ENCODE results near the gene C9orf153. TPM values are rescaled to one million over a fixed set of nuclear protein-coding genes. Genes with fewer than 3 reads are reported as not detected.

The C9orf153 gene
- polyA plus RNA-seq (2012; ENCODE audit: insufficient read depth, insufficient read length, low read depth) = not detected

DNA sequence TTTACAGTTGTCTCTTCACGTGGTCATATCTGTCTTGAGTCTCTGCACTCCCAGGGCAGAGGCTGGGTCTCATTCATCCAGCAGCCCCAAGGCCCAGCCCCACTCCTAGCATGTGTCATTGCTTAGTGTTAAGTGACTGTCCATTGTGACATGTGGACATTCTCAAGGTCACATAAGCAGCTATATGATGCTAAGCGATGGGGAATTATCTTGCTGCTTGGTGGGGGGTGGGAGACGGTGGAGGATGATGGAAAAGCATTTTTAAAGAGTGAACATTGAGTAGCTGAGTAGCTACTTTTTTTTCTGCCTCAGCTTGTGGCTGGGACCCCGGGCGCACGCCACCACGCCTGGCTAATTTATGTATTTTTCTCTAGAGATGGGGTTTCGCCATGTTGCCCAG, at the start of gene C9orf153:
C9orf153 (minus strand) TSS at position 101 of the 400 bp plus-strand sequence. CDS start 30,054 bp downstream, outside the sequence.
- H3K36me3 ChIP-seq = peaks cover 15% of the 10 kb centered on the region
- peak; percentile 22 for DNase-seq
- no peak within 1 kb of the TSS for H3K4me3 ChIP-seq (ENCODE audit: low read depth, low read length)
- no peaks in the 10 kb centered on the region for H3K27me3 ChIP-seq
- H3K4me1 ChIP-seq = peaks cover 7% of the 10 kb centered on the region
- TF ChIP-seq, protein P1, sequence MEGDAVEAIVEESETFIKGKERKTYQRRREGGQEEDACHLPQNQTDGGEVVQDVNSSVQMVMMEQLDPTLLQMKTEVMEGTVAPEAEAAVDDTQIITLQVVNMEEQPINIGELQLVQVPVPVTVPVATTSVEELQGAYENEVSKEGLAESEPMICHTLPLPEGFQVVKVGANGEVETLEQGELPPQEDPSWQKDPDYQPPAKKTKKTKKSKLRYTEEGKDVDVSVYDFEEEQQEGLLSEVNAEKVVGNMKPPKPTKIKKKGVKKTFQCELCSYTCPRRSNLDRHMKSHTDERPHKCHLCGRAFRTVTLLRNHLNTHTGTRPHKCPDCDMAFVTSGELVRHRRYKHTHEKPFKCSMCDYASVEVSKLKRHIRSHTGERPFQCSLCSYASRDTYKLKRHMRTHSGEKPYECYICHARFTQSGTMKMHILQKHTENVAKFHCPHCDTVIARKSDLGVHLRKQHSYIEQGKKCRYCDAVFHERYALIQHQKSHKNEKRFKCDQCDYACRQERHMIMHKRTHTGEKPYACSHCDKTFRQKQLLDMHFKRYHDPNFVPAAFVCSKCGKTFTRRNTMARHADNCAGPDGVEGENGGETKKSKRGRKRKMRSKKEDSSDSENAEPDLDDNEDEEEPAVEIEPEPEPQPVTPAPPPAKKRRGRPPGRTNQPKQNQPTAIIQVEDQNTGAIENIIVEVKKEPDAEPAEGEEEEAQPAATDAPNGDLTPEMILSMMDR (IDR thresholded peaks at IDR 0.05; ENCODE audit: low read depth, low read length) = no peak
- no peaks in the 10 kb centered on the region; the same call in 1 of the 2 replicates for H3K9me3 ChIP-seq

DNA sequence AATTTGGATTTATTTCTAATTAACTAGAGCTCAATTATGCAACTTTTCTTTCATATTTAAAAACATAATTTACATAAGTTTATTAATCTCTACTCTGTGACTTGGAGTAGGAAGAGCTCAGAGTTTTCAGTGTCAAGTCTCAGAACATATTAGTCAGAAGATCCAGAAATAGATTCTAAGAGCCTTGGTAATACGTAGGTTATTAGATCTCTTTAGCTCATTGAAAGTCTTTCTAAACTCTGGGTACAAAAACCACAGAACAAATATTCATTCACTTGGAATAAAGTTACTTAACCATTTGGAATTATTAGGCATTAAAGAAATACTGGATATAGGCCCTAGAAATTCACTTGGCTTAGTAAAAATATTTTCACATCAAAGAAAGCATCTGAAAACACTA, 49.2 kb upstream of the C9orf153 start:
- TF ChIP-seq, protein P1 (IDR thresholded peaks at IDR 0.05; ENCODE audit: low read depth, low read length) = no peak
- H3K27me3 ChIP-seq = no peaks in the 10 kb centered on the region
- H3K9me3 ChIP-seq = no peaks in the 10 kb centered on the region
- DNase-seq = no peak
- no peaks in the 10 kb centered on the region for H3K4me1 ChIP-seq
- no peak overlapping the region for H3K4me3 ChIP-seq (ENCODE audit: low read depth, low read length)
- H3K36me3 ChIP-seq = peaks cover 14% of the 10 kb centered on the region

DNA sequence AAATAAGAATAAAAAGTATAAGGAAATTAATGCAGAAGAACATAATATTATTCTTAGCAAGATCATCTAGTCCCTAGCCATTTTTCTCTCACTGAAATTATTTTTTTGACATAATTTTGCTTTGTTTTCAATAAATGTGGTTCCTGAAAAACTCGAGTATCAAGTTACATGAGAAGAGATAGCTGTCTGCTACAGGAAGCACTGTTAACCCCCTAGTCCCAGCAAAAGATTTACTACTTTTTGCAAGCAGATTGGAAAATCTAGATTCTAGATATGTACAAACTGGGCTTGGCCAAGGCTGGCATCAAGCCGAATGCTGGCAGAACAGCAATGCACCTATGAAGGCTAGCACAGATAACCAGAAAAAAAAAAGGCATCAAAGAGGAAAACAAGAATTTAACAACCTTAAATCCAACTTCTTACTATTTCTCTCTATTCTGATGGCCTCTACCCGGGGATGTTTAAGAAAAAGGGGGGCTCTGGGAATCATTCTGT, 44.8 kb upstream of the C9orf153 start:
- Histone ChIP-seq H3K4me3 (ENCODE audit: low read depth, low read length) (no peak overlapping the region), H3K27me3 (no peaks in the 10 kb centered on the region), H3K9me3 (no peaks in the 10 kb centered on the region), H3K36me3 (peaks cover 30% of the 10 kb centered on the region), H3K4me1 (no peaks in the 10 kb centered on the region)
- DNase-seq = no peak
- TF ChIP-seq, protein P1 (IDR thresholded peaks at IDR 0.05; ENCODE audit: low read depth, low read length) = no peak

DNA sequence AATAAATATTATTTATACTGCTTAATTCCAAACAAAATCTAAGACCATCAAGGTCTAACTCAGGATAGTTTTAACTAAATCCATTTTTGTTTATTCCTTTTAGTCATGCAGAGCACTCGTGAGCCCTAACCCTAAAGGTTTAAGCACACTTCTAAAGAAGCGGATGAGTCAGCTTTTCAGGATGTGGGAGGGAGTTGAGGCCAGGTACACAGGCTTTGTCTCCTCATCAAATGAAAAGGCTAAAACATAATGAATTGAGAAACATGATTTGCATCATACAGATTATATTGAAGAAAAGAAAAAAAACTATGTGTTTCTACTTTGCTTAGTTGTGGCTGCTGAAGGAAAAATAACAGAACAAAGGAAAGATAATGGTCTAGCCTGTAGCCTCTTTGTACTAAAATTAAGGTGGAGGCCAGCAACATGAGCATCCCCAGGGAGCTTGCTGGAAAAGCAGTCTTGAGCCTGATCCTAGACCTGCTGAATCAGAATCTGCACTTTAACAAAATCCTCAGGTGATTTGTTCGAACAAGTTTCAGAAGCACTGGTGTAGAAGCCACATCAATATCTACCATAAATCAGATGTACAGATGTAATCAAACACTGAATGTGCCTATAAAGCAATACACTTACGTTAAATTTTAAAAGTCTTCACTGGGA, 44.0 kb upstream of the C9orf153 start:
- no peaks in the 10 kb centered on the region for H3K9me3 ChIP-seq
- no peaks in the 10 kb centered on the region for H3K4me1 ChIP-seq
- no peak overlapping the region for H3K4me3 ChIP-seq (ENCODE audit: low read depth, low read length)
- no peaks in the 10 kb centered on the region for H3K27me3 ChIP-seq
- TF ChIP-seq, protein P1 (IDR thresholded peaks at IDR 0.05; ENCODE audit: low read depth, low read length) = no peak
- DNase-seq = no peak
- H3K36me3 ChIP-seq = peaks cover 30% of the 10 kb centered on the region

DNA sequence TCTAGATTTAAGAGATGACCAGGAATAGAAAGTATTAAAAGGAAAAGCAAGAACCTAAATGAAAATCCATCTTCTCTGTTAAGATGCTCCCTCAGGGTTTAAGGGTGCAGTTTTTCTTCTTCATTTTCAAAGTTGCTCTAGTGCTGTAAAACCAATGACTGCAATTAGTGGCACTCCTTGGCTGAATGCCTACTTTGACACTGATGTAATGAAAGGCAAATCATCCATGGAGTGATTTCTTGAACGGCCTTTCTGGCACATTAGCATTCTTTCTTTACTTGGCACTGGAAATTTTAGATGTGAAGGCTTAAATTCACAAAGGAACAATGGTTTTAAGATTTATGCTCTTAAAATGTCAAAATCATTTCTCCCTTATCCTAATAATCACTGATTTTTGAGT, 42.2 kb upstream of the C9orf153 start:
- DNase-seq = no peak
- Histone ChIP-seq H3K27me3 (no peaks in the 10 kb centered on the region), H3K4me3 (ENCODE audit: low read depth, low read length) (no peak overlapping the region), H3K36me3 (peaks cover 27% of the 10 kb centered on the region), H3K4me1 (no peaks in the 10 kb centered on the region), H3K9me3 (no peaks in the 10 kb centered on the region)
- TF ChIP-seq, protein P1 (IDR thresholded peaks at IDR 0.05; ENCODE audit: low read depth, low read length) = no peak

DNA sequence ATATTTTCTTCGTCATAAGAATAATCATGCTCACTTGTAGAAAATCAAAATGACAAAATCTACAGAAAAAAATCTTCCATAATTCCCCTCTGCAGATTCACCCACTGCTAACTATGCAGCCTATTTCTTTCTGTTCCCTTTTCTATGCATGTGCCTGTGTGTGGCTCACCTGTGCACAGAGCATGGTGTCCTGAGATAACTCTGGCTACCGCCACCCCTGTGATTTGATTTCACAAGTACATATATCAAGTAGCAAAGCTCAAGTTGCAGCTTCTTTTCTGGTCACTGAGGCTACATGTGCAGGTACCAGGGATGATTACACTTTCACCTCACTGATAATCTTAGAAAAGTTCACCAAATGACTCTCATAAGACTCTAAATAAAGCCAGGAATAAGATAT, 41.2 kb upstream of the C9orf153 start:
- TF ChIP-seq, protein P1 (IDR thresholded peaks at IDR 0.05; ENCODE audit: low read depth, low read length) = no peak
- peaks cover 22% of the 10 kb centered on the region for H3K36me3 ChIP-seq
- DNase-seq = no peak
- no peak overlapping the region for H3K4me3 ChIP-seq (ENCODE audit: low read depth, low read length)
- H3K4me1 ChIP-seq = no peaks in the 10 kb centered on the region
- H3K27me3 ChIP-seq = no peaks in the 10 kb centered on the region
- no peaks in the 10 kb centered on the region for H3K9me3 ChIP-seq
